Caco-2 (cell line): ENCODE results near the gene SLC16A8. TPM values are rescaled to one million over a fixed set of nuclear protein-coding genes. Genes with fewer than 3 reads are reported as not detected.
"Not testable (repeated sequence)": the region's sequence is repeated elsewhere in the genome, so short reads cannot be mapped to it uniquely, and the experiment has no call there.

Experiments used
- BruUV-seq: library from RNA; stranded (reverse); fragments of 400-500 nt; replicated peaks from 2 replicates; lab custom pipeline; 2021; lab: Mats Ljungman, UMichigan
- CTCF ChIA-PET: fragments of 300-600 bp; sonication (Branson Sonifier 250); formaldehyde crosslinking; loops from one replicate; lab custom pipeline; 2022; ENCODE audit warnings: antibody characterized with exemption; lab: Charles Lee
- POLR2A ChIA-PET: fragments of 300-600 bp; sonication (Branson Sonifier 250); formaldehyde crosslinking; loops from one replicate; lab custom pipeline; 2022; ENCODE audit warnings: antibody characterized with exemption; lab: Charles Lee
- DNase-seq, 2 experiments: peaks; one replicate each; pipeline versions ENCODE4 v3.0.0 to v3.0.0-alpha.2; 2020 to 2022
- H3K27me3 ChIP-seq: replicated peaks from 2 replicates; pipeline ENCODE4 v1.6.0; 2011; ENCODE audit warnings: low read length; ENCODE audit not compliant: control insufficient read depth, insufficient read depth
- H3K36me3 ChIP-seq: 2 replicates; pipeline ENCODE4 v1.5.1; 2011; ENCODE audit warnings: low read length; ENCODE audit not compliant: control insufficient read depth, insufficient read depth
- H3K4me1 ChIP-seq: fragments of 250-450 bp; sonication (Bioruptor Pico); 2 replicates; pipeline ENCODE4 v1.5.1; 2020; ENCODE audit warnings: mild to moderate bottlenecking
- H3K4me3 ChIP-seq: 2 replicates; pipeline ENCODE4 v1.5.1; 2011; ENCODE audit warnings: low read depth, mild to moderate bottlenecking, control low read depth, low read length
- H3K9me3 ChIP-seq: fragments of 250-450 bp; sonication (Bioruptor Pico); 2 replicates; pipeline ENCODE4 v1.5.1; 2020; ENCODE audit warnings: mild to moderate bottlenecking, moderate library complexity
- H3K27ac Mint-ChIP-seq: one replicate; pipeline ENCODE4 v1.8.0; 2022; ENCODE audit warnings: mixed read lengths; ENCODE audit not compliant: unreplicated experiment
- H3K27me3 Mint-ChIP-seq: one replicate; pipeline ENCODE4 v1.8.0; 2022; ENCODE audit warnings: mixed read lengths; ENCODE audit not compliant: insufficient read depth, unreplicated experiment
- H3K36me3 Mint-ChIP-seq: one replicate; pipeline ENCODE4 v1.8.0; 2022; ENCODE audit warnings: mild to moderate bottlenecking, mixed read lengths; ENCODE audit not compliant: insufficient read depth, unreplicated experiment
- H3K4me1 Mint-ChIP-seq: one replicate; pipeline ENCODE4 v1.8.0; 2022; ENCODE audit warnings: low read depth, mixed read lengths; ENCODE audit not compliant: unreplicated experiment
- H3K4me3 Mint-ChIP-seq: one replicate; pipeline ENCODE4 v1.8.0; 2022; ENCODE audit warnings: mild to moderate bottlenecking, moderate library complexity, mixed read lengths; ENCODE audit not compliant: unreplicated experiment
- H3K9me3 Mint-ChIP-seq: one replicate; pipeline ENCODE4 v1.8.0; 2022; ENCODE audit warnings: mixed read lengths; ENCODE audit not compliant: unreplicated experiment
- intact Hi-C: fragments of 100-400 bp; cut with micrococcal nuclease; formaldehyde crosslinking; loops from one replicate; pipeline ENCODE4 v1.10.0; 2022; ENCODE audit not compliant: unreplicated experiment
- total RNA-seq: library from RNA; stranded (reverse); gene quantifications from 2 replicates; pipeline ENCODE4 v1.2.3, GENCODE V29; 2022
- TF ChIP-seq, protein P1 (sequence below), 2 experiments: fragments of 200-600 bp in 1 of 2; IDR thresholded peaks; 1 replicate in 1 of 2; 2 replicates in 1 of 2; pipeline versions ENCODE4 v1.5.1 to v1.8.0; 2011 to 2022; ENCODE audit warnings: antibody characterized with exemption in 1 of 2, control low read depth in 1 of 2, inconsistent platforms in 1 of 2, low read depth in 1 of 2, low read length in 1 of 2, mild to moderate bottlenecking in 1 of 2, moderate library complexity in 1 of 2; ENCODE audit not compliant: insufficient read depth in 1 of 2, severe bottlenecking in 1 of 2, unreplicated experiment in 1 of 2

Gene SLC16A8
- total RNA-seq, 1 experiment from 2014 or later = not detected

- peaks cover 6% of the 10 kb centered on the region for H3K36me3 Mint-ChIP-seq
- DNase-seq = no peak
- Histone ChIP-seq H3K27me3 (no peaks in the 10 kb centered on the region), H3K4me3 (no peak overlapping the region), H3K4me1 (no peaks in the 10 kb centered on the region), H3K36me3 (no peaks in the 10 kb centered on the region), H3K9me3 (no peaks in the 10 kb centered on the region)
- H3K27ac Mint-ChIP-seq = no peak overlapping the region
- H3K27me3 Mint-ChIP-seq = no peaks in the 10 kb centered on the region
- H3K4me3 Mint-ChIP-seq = no peak overlapping the region
- CTCF ChIA-PET = no interaction called here
- H3K9me3 Mint-ChIP-seq = no peaks in the 10 kb centered on the region
- no TSS peak for BruUV-seq
- TF ChIP-seq, protein P1, sequence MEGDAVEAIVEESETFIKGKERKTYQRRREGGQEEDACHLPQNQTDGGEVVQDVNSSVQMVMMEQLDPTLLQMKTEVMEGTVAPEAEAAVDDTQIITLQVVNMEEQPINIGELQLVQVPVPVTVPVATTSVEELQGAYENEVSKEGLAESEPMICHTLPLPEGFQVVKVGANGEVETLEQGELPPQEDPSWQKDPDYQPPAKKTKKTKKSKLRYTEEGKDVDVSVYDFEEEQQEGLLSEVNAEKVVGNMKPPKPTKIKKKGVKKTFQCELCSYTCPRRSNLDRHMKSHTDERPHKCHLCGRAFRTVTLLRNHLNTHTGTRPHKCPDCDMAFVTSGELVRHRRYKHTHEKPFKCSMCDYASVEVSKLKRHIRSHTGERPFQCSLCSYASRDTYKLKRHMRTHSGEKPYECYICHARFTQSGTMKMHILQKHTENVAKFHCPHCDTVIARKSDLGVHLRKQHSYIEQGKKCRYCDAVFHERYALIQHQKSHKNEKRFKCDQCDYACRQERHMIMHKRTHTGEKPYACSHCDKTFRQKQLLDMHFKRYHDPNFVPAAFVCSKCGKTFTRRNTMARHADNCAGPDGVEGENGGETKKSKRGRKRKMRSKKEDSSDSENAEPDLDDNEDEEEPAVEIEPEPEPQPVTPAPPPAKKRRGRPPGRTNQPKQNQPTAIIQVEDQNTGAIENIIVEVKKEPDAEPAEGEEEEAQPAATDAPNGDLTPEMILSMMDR (IDR thresholded peaks at IDR 0.05; ENCODE audit: insufficient read depth in 1 of 2, low read depth in 1 of 2, low read length in 1 of 2, severe bottlenecking in 1 of 2, unreplicated experiment in 1 of 2) = no peak
- peaks cover 6% of the 10 kb centered on the region for H3K4me1 Mint-ChIP-seq
- POLR2A ChIA-PET = no interaction called here
- intact Hi-C loops = no loop called here
Observed at GRCh38 chr22:38122616-38123015, 38.6 kb upstream of the SLC16A8 start.

DNA sequence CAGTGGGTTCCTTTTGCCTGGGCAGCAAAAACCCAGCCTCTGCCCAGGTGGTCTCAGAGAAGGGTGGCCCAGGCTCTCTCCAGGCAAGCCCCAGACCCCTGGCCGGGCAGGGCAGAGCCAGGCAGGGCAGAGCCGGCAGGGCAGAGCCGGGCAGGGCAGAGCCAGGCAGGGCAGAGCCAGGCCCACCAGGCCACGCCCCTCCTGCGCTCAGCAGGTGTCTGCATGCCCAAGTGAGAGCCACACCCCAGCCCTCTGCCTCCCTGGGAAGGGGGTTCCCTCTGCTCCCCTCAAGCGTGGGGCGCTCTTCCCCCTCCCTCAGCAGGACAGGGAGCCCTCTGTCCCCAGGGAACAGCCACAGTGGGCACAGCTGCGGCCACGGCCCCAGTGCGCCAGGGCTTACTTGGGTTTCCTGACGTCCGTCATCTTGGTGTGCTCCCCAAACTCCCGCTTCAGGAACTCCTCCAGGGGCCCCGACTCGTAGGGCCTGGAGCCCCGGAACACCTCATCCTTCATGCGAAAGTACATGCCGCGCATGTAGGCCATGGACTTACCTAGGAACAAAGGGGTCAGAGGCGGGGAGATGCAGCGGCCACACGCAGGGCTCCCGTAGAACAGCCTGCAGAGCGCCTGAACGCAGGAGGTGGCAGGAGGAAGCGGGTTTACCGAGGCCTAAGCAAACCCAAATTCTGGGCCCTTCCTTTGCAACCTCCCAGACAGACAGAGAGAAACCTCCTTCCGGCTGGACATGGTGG lies 36.6 kb upstream of the SLC16A8 start:
- Histone ChIP-seq H3K9me3 (no peaks in the 10 kb centered on the region), H3K4me1 (no peaks in the 10 kb centered on the region), H3K4me3 (no peak overlapping the region), H3K27me3 (no peaks in the 10 kb centered on the region), H3K36me3 (no peaks in the 10 kb centered on the region)
- H3K4me3 Mint-ChIP-seq = no peak overlapping the region
- intact Hi-C loops = no loop called here
- peaks cover 6% of the 10 kb centered on the region for H3K4me1 Mint-ChIP-seq
- BruUV-seq = no TSS peak
- peaks cover 6% of the 10 kb centered on the region for H3K36me3 Mint-ChIP-seq
- TF ChIP-seq, protein P1 (IDR thresholded peaks at IDR 0.05; ENCODE audit: insufficient read depth in 1 of 2, low read depth in 1 of 2, low read length in 1 of 2, severe bottlenecking in 1 of 2, unreplicated experiment in 1 of 2) = no peak
- no peak for DNase-seq
- ChIA-PET POLR2A (interaction anchor here (0.6 kb wide), 1 partner anchor 74 kb away, joined by 5 read pairs; no protein-coding TSS in a partner anchor), CTCF (no interaction called here)
- H3K9me3 Mint-ChIP-seq = no peaks in the 10 kb centered on the region
- no peak overlapping the region for H3K27ac Mint-ChIP-seq
- H3K27me3 Mint-ChIP-seq = no peaks in the 10 kb centered on the region

GRCh38 chr22:38118747-38119146 lies 34.8 kb upstream of the SLC16A8 start:
- H3K27me3 Mint-ChIP-seq, H3K36me3 Mint-ChIP-seq, H3K27me3 ChIP-seq, H3K4me1 ChIP-seq, H3K27ac Mint-ChIP-seq, H3K36me3 ChIP-seq, BruUV-seq, H3K4me3 ChIP-seq, H3K9me3 ChIP-seq, DNase-seq, H3K9me3 Mint-ChIP-seq, POLR2A ChIA-PET, H3K4me3 Mint-ChIP-seq, H3K4me1 Mint-ChIP-seq, CTCF ChIA-PET: not testable (repeated sequence)
- intact Hi-C loops = loop anchor here (10.0 kb wide), 2 partner anchors 66 to 96 kb away; partner anchors contain the start of gene PLA2G6
